ENCODE data around the gene DDX24. TPM values are rescaled to one million over a fixed set of nuclear protein-coding genes. Genes with fewer than 3 reads are reported as not detected.

DDX24 gene
- total and polyA plus RNA-seq, 12 donors = 221 to 616 (median 337) TPM

- Histone ChIP-seq H3K9me3 (replicated peaks in 1 of 3) (no peaks in the 10 kb centered on the region), H3K36me3 (replicated peaks in 1 of 2) (no peaks in the 10 kb centered on the region), H3K27ac (no peak overlapping the region), H3K4me3 (no peak overlapping the region), H3K27me3 (no peaks in the 10 kb centered on the region), H3K4me1 (replicated peaks in 1 of 2) (peaks cover 0 to 12% of the 10 kb centered on the region in 2 donors)
- intact Hi-C loops (cut with DNase I) = no loop called here
- TF ChIP-seq CTCF (IDR thresholded peaks at IDR 0.05) (no peak), POLR2A (IDR thresholded peaks at IDR 0.05) (no peak)
- 78 to 84% (median 82%) methylated on average over 9 to 14 of the region's 14 CpGs for WGBS, 4 donors
- DNase-seq = no peak
Observed at GRCh38 chr14:94027566-94028449, 53.2 kb downstream of the DDX24 start.

- Histone ChIP-seq H3K27ac (no peak overlapping the region), H3K4me1 (replicated peaks in 1 of 2) (peaks cover 0 to 12% of the 10 kb centered on the region in 2 donors), H3K4me3 (peak overlapping the region in 2 of 4 donors; percentile 62 to 63), H3K27me3 (no peaks in the 10 kb centered on the region), H3K9me3 (replicated peaks in 1 of 3) (no peaks in the 10 kb centered on the region), H3K36me3 (replicated peaks in 1 of 2) (no peaks in the 10 kb centered on the region)
- TF ChIP-seq CTCF (IDR thresholded peaks at IDR 0.05) (no peak), POLR2A (IDR thresholded peaks at IDR 0.05) (no peak)
- WGBS, 4 donors = 38 to 65% (median 42%) methylated on average over 5 to 17 of the region's 17 CpGs
- intact Hi-C loops (cut with DNase I) = no loop called here
- DNase-seq = no peak
Observed at GRCh38 chr14:94026889-94027469, 54.0 kb downstream of the DDX24 start.

GRCh38 chr14:94026173-94026888, 54.7 kb downstream of the DDX24 start, which contains the start of gene OTUB2:
Gene OTUB2 (plus strand): TSS chr14:94026340. CDS start chr14:94026538, 198 bp downstream.
- H3K27me3 ChIP-seq = no peaks in the 10 kb centered on the region
- H3K36me3 ChIP-seq (replicated peaks in 1 of 2) = no peaks in the 10 kb centered on the region
- H3K9me3 ChIP-seq (replicated peaks in 1 of 3) = no peaks in the 10 kb centered on the region
- intact Hi-C loops (cut with DNase I) = no loop called here
- peak; percentile 97 to 100 (median 98) for DNase-seq
- no peak within 1 kb of the TSS for H3K27ac ChIP-seq
- H3K4me3 ChIP-seq = peak within 1 kb of the TSS in 2 of 4 donors; percentile 62 to 63
- peaks cover 0 to 12% of the 10 kb centered on the region in 2 donors for H3K4me1 ChIP-seq (replicated peaks in 1 of 2)
- TF ChIP-seq POLR2A (IDR thresholded peaks at IDR 0.05) (no peak), CTCF (IDR thresholded peaks at IDR 0.05) (no peak)
- WGBS, 4 donors = 0 to 1% (median 0%) methylated on average over 17 to 74 of the region's 74 CpGs

- intact Hi-C loops (cut with DNase I) = no loop called here
- WGBS, 4 donors = 41 to 53% (median 45%) methylated on average over 6 of the region's 6 CpGs
- H3K4me3 ChIP-seq = peak overlapping the region in 1 of 4 donors; percentile 62
Observed at GRCh38 chr14:94025720-94026119, 55.3 kb downstream of the DDX24 start.

More at GRCh38 chr14:94025720-94026119, 55.3 kb downstream of the DDX24 start:
- Histone ChIP-seq H3K27me3 (no peaks in the 10 kb centered on the region), H3K27ac (no peak overlapping the region), H3K9me3 (replicated peaks in 1 of 3) (no peaks in the 10 kb centered on the region), H3K36me3 (replicated peaks in 1 of 2) (no peaks in the 10 kb centered on the region), H3K4me1 (replicated peaks in 1 of 2) (peaks cover 0 to 12% of the 10 kb centered on the region in 2 donors)
- TF ChIP-seq CTCF (IDR thresholded peaks at IDR 0.05) (no peak), POLR2A (IDR thresholded peaks at IDR 0.05) (no peak)
- DNase-seq = no peak

Data from adrenal gland (tissue), 12 donors.